LoVo (cell line): ENCODE results near the gene CSF1.
"Not testable (repeated sequence)": the region's sequence is repeated elsewhere in the genome, so short reads cannot be mapped to it uniquely, and the experiment has no call there.

Experiments used
- DNase-seq: peaks from one replicate; pipeline ENCODE4 v3.0.0-alpha.2; 2016; ENCODE audit warnings: low spot score

Gene CSF1

GRCh38 chr1:109919303-109919702 lies 8.7 kb downstream of the CSF1 start:
- no peak for DNase-seq

GRCh38 chr1:109920391-109920790 lies 9.7 kb downstream of the CSF1 start:
- not testable (repeated sequence) for DNase-seq

GRCh38 chr1:109922326-109922725 lies 11.7 kb downstream of the CSF1 start:
- DNase-seq, result no peak

- DNase-seq, result no peak
Observed at GRCh38 chr1:109923131-109923945, 12.7 kb downstream of the CSF1 start.

- DNase-seq, result no peak
Observed at GRCh38 chr1:109923946-109924275, 13.3 kb downstream of the CSF1 start.

GRCh38 chr1:109924316-109924715 lies 13.7 kb downstream of the CSF1 start:
- no peak for DNase-seq

- no peak for DNase-seq
Observed at GRCh38 chr1:109925159-109925990, 14.7 kb downstream of the CSF1 start.

- no peak for DNase-seq
Observed at GRCh38 chr1:109926662-109927300, 16.1 kb downstream of the CSF1 start.

GRCh38 chr1:109927356-109927755 lies 16.7 kb downstream of the CSF1 start:
- no peak for DNase-seq

- DNase-seq, result no peak
Observed at GRCh38 chr1:109927911-109928321, 17.3 kb downstream of the CSF1 start.

GRCh38 chr1:109928591-109929111 lies 18.0 kb downstream of the CSF1 start:
- DNase-seq, result no peak

- no peak for DNase-seq
Observed at GRCh38 chr1:109929170-109929569, 18.5 kb downstream of the CSF1 start.

GRCh38 chr1:109929588-109930251 lies 19.1 kb downstream of the CSF1 start:
- DNase-seq, result no peak

- DNase-seq, result no peak
Observed at GRCh38 chr1:109930252-109930993, 19.8 kb downstream of the CSF1 start.

GRCh38 chr1:109931189-109931731 lies 20.6 kb downstream of the CSF1 start:
- no peak for DNase-seq

GRCh38 chr1:109931911-109932636 lies 21.4 kb downstream of the CSF1 start:
- no peak for DNase-seq

GRCh38 chr1:109932679-109933078 lies 22.0 kb downstream of the CSF1 start:
- no peak for DNase-seq

- no peak for DNase-seq
Observed at GRCh38 chr1:109933856-109934711, 23.4 kb downstream of the CSF1 start.

- DNase-seq, result peak; percentile 72
Observed at GRCh38 chr1:109935451-109935900, 24.8 kb downstream of the CSF1 start.
